Fibroblast of villous mesenchyme (primary cell): ENCODE data around the gene SCAMP2. TPM values are rescaled to one million over a fixed set of nuclear protein-coding genes. Genes with fewer than 3 reads are reported as not detected.

Experiments used
- DNase-seq: peaks from one replicate; pipeline ENCODE4 v3.0.0-alpha.2; 2010; ENCODE audit warnings: low read depth
- H3K4me3 ChIP-seq: 2 replicates; pipeline ENCODE4 v1.5.1; 2011; ENCODE audit warnings: low read depth, mild to moderate bottlenecking, low read length
- CTCF ChIP-seq: IDR thresholded peaks from 2 replicates; pipeline ENCODE4 v1.5.1; 2012; ENCODE audit warnings: low read depth, mild to moderate bottlenecking, low read length; ENCODE audit not compliant: insufficient read depth
- total RNA-seq: library from RNA; depleted of rRNA; stranded (reverse); fragments of >200 nt; gene quantifications from 2 replicates; pipeline ENCODE4 v1.2.3, GENCODE V29; 2012

Gene SCAMP2
- total RNA-seq, 1 donor, result 33.7 TPM

- no peak for TF ChIP-seq CTCF
- H3K4me3 ChIP-seq, result no peak overlapping the region
- no peak for DNase-seq
These were observed 51.9 kb downstream of the SCAMP2 start for GRCh38 chr15:74821091-74821789.

GRCh38 chr15:74820056-74820455, 53.1 kb downstream of the SCAMP2 start:
- no peak for TF ChIP-seq CTCF
- DNase-seq, result no peak
- no peak overlapping the region for H3K4me3 ChIP-seq

GRCh38 chr15:74817370-74817737, 55.8 kb downstream of the SCAMP2 start:
- no peak overlapping the region for H3K4me3 ChIP-seq
- DNase-seq, result peak; percentile 8
- peak; percentile 8 for TF ChIP-seq CTCF

- TF ChIP-seq CTCF, result no peak
These were observed 56.4 kb downstream of the SCAMP2 start for GRCh38 chr15:74816624-74817369.

GRCh38 chr15:74815961-74816360, 57.2 kb downstream of the SCAMP2 start:
- no peak overlapping the region for H3K4me3 ChIP-seq
- no peak for TF ChIP-seq CTCF
- no peak for DNase-seq

More at GRCh38 chr15:74816624-74817369, 56.4 kb downstream of the SCAMP2 start:
- DNase-seq, result no peak
- H3K4me3 ChIP-seq, result no peak overlapping the region

GRCh38 chr15:74815121-74815934, 57.8 kb downstream of the SCAMP2 start:
- TF ChIP-seq CTCF, result no peak
- no peak overlapping the region for H3K4me3 ChIP-seq
- DNase-seq, result no peak
